Measurements from ENCODE around the gene C1QTNF1. TPM values are rescaled to one million over a fixed set of nuclear protein-coding genes. Genes with fewer than 3 reads are reported as not detected.

C1QTNF1 gene
- total and polyA plus RNA-seq, 9 of the 15 experiments (the other 6 are each of a cell fraction or from before 2014, with no cell fraction given) = 0.09 TPM; not detected in 8

- BruUV-seq (replicated peaks) = no TSS peak
- ATAC-seq (no peak), DNase-seq (ENCODE audit: extremely low read depth in 1 of 4, low spot score in 3 of 4) (no peak), FAIRE-seq (no peak)
- H3K9me1 ChIP-seq (ENCODE audit: control insufficient read depth, insufficient read depth, low read length) = no peaks in the 10 kb centered on the region
- peaks cover 8% of the 10 kb centered on the region; the same call in 1 of the 3 replicates for H3K36me3 ChIP-seq (ENCODE audit: control insufficient read depth, insufficient read depth, low read length)
- H3K4me1 ChIP-seq (replicated peaks in 1 of 2; ENCODE audit: control insufficient read depth in 2 of 2, insufficient read depth in 2 of 2, low read length in 2 of 2) = peaks cover 8 to 14% of the 10 kb centered on the region in 2 experiments; a peak in 4 of 5 replicates
- H3K79me2 ChIP-seq (ENCODE audit: control insufficient read depth, insufficient read depth, low read length) = peaks cover 11% of the 10 kb centered on the region; the same call in 2 of the 3 replicates
- H3K4me2 ChIP-seq (ENCODE audit: insufficient read depth, low read length) = no peak overlapping the region
- 0 out of 2 replicates have a peak overlapping the region, but pooled peaks have one; percentile 90 for H2AFZ ChIP-seq (ENCODE audit: low read depth, low read length)
- WGBS (ENCODE audit: insufficient coverage, low coverage, missing lambda C conversion rate) = 69% methylated on average over 8 of the region's 8 CpGs
- in situ Hi-C loops (cut with MboI) = loop anchor here (25.0 kb wide), 1 partner anchor 314 kb away; no protein-coding TSS in a partner anchor
- peak overlapping the region in 1 of 2 experiments; percentile 74; a peak in 1 of 4 replicates for H3K9ac ChIP-seq (ENCODE audit: insufficient read depth in 1 of 2, low read depth in 2 of 2, low read length in 2 of 2)
- H3K27ac ChIP-seq (ENCODE audit: extremely low read depth, low read depth, low read length) = no peak overlapping the region
- no peak overlapping the region for H3K4me3 ChIP-seq
- intact Hi-C loops (cut with micrococcal nuclease) = no loop called here
- no peaks in the 10 kb centered on the region for H4K20me1 ChIP-seq (replicated peaks; ENCODE audit: control insufficient read depth, insufficient read depth, low read length)
- POLR2A ChIA-PET = interaction anchor here (0.6 to 1.1 kb wide), 2 partner anchors 10 to 12 kb away, joined by 4 read pairs; no protein-coding TSS in a partner anchor
- peaks cover 13 to 16% of the 10 kb centered on the region in 2 experiments; a peak in 4 of 5 replicates for H3K27me3 ChIP-seq (ENCODE audit: control insufficient read depth in 2 of 2, insufficient read depth in 2 of 2, low read length in 2 of 2)
- no peaks in the 10 kb centered on the region for H3K9me3 ChIP-seq (replicated peaks; ENCODE audit: control insufficient read depth, insufficient read depth, low read depth, low read length)
- TF ChIP-seq SRF (CRISPR knock-in tag; IDR thresholded peaks at IDR 0.05) = no peak
- TF ChIP-seq ZNF431 (CRISPR knock-in tag; IDR thresholded peaks at IDR 0.05) = no peak
- TF ChIP-seq SMAD2 (IDR thresholded peaks at IDR 0.05; ENCODE audit: low read depth, low read length) = no peak
- TF ChIP-seq XRCC5 (IDR thresholded peaks at IDR 0.05; ENCODE audit: low read depth, low read length) = no peak
- no peak for TF ChIP-seq THAP7 (CRISPR knock-in tag; IDR thresholded peaks at IDR 0.05)
- TF ChIP-seq EWSR1 (IDR thresholded peaks at IDR 0.05; ENCODE audit: borderline replicate concordance, low read depth, partially characterized antibody) = no peak
- TF ChIP-seq PRDM10 (IDR thresholded peaks at IDR 0.05; ENCODE audit: partially characterized antibody) = no peak
- TF ChIP-seq SMAD1 (IDR thresholded peaks at IDR 0.05; ENCODE audit: low read depth, low read length, partially characterized antibody) = no peak
- no peak for TF ChIP-seq ZNF384 (IDR thresholded peaks at IDR 0.05; ENCODE audit: low read depth, low read length)
- no peak for TF ChIP-seq ZBTB12 (CRISPR knock-in tag; IDR thresholded peaks at IDR 0.05)
- TF ChIP-seq DACH1 (IDR thresholded peaks at IDR 0.05; ENCODE audit: partially characterized antibody) = no peak
- TF ChIP-seq SMAD3 (CRISPR knock-in tag; conservative IDR thresholded peaks at IDR 0.05) = no peak
- no peak for TF ChIP-seq ZNF165 (CRISPR knock-in tag; IDR thresholded peaks at IDR 0.05; ENCODE audit: borderline replicate concordance)
- TF ChIP-seq TFAM (CRISPR knock-in tag; conservative IDR thresholded peaks at IDR 0.05) = no peak
- no peak for TF ChIP-seq KLF10 (CRISPR knock-in tag; IDR thresholded peaks at IDR 0.05)
- TF ChIP-seq HDAC2 (IDR thresholded peaks at IDR 0.05) = no peak
- TF ChIP-seq HOXB6 (CRISPR knock-in tag; IDR thresholded peaks at IDR 0.05; ENCODE audit: borderline replicate concordance) = no peak
- CTCF ChIA-PET (ENCODE audit: low intra/inter-chr PET ratio) = no interaction called here
These were observed 49.2 kb downstream of the C1QTNF1 start for GRCh38 chr17:79073016-79073705.

Measured in K562 (cell line).